ENCODE data around the gene ZNF536. TPM values are rescaled to one million over a fixed set of nuclear protein-coding genes. Genes with fewer than 3 reads are reported as not detected.

The ZNF536 gene
- total RNA-seq, 1 donor from 2014 or later: not detected

GRCh38 chr19:30566681-30567420 is 194.7 kb downstream of the ZNF536 start:
- no peak for DNase-seq (ENCODE audit: low read depth)
- TF ChIP-seq CTCF (IDR thresholded peaks at IDR 0.05; ENCODE audit: insufficient read depth, low read length, severe bottlenecking): no peak
- Histone ChIP-seq H3K36me3 (ENCODE audit: control insufficient read depth, insufficient read depth, low read length) (no peaks in the 10 kb centered on the region), H3K27me3 (ENCODE audit: control insufficient read depth, insufficient read depth, low read length) (no peaks in the 10 kb centered on the region), H3K4me3 (ENCODE audit: low read depth, low read length) (no peak overlapping the region)
- no peak for FAIRE-seq

- no peak for DNase-seq (ENCODE audit: low read depth)
- Histone ChIP-seq H3K27me3 (ENCODE audit: control insufficient read depth, insufficient read depth, low read length) (no peaks in the 10 kb centered on the region), H3K4me3 (ENCODE audit: low read depth, low read length) (no peak overlapping the region), H3K36me3 (ENCODE audit: control insufficient read depth, insufficient read depth, low read length) (no peaks in the 10 kb centered on the region)
- no peak for FAIRE-seq
- no peak for TF ChIP-seq CTCF (IDR thresholded peaks at IDR 0.05; ENCODE audit: insufficient read depth, low read length, severe bottlenecking)
These were observed 195.5 kb downstream of the ZNF536 start for GRCh38 chr19:30567536-30568232.

GRCh38 chr19:30570194-30570593 is 198.0 kb downstream of the ZNF536 start:
- Histone ChIP-seq H3K36me3 (ENCODE audit: control insufficient read depth, insufficient read depth, low read length) (no peaks in the 10 kb centered on the region), H3K27me3 (ENCODE audit: control insufficient read depth, insufficient read depth, low read length) (no peaks in the 10 kb centered on the region), H3K4me3 (ENCODE audit: low read depth, low read length) (no peak overlapping the region)
- FAIRE-seq: no peak
- TF ChIP-seq CTCF (IDR thresholded peaks at IDR 0.05; ENCODE audit: insufficient read depth, low read length, severe bottlenecking): no peak
- DNase-seq (ENCODE audit: low read depth): no peak

GRCh38 chr19:30577551-30578105 is 205.4 kb downstream of the ZNF536 start:
- Histone ChIP-seq H3K27me3 (ENCODE audit: control insufficient read depth, insufficient read depth, low read length) (no peaks in the 10 kb centered on the region), H3K36me3 (ENCODE audit: control insufficient read depth, insufficient read depth, low read length) (no peaks in the 10 kb centered on the region), H3K4me3 (ENCODE audit: low read depth, low read length) (no peak overlapping the region)
- TF ChIP-seq CTCF (IDR thresholded peaks at IDR 0.05; ENCODE audit: insufficient read depth, low read length, severe bottlenecking): no peak
- FAIRE-seq (no peak), DNase-seq (ENCODE audit: low read depth) (no peak)

- no peak for FAIRE-seq
- DNase-seq (ENCODE audit: low read depth): no peak
- TF ChIP-seq CTCF (IDR thresholded peaks at IDR 0.05; ENCODE audit: insufficient read depth, low read length, severe bottlenecking): no peak
These were observed 207.2 kb downstream of the ZNF536 start for GRCh38 chr19:30579419-30579818.

More at GRCh38 chr19:30579419-30579818, 207.2 kb downstream of the ZNF536 start:
- Histone ChIP-seq H3K36me3 (ENCODE audit: control insufficient read depth, insufficient read depth, low read length) (no peaks in the 10 kb centered on the region), H3K27me3 (ENCODE audit: control insufficient read depth, insufficient read depth, low read length) (no peaks in the 10 kb centered on the region), H3K4me3 (ENCODE audit: low read depth, low read length) (no peak overlapping the region)

Data from bronchial epithelial cell (primary cell).